NCI-H1092 treated with DMSO at 0.1 percent for 48 hours (cell line): ENCODE data around the gene TCFL5.

Experiments
- DNase-seq: peaks from one replicate; lab custom pipeline; 2025; lab: John Stamatoyannopoulos, UW

TCFL5 gene

DNA sequence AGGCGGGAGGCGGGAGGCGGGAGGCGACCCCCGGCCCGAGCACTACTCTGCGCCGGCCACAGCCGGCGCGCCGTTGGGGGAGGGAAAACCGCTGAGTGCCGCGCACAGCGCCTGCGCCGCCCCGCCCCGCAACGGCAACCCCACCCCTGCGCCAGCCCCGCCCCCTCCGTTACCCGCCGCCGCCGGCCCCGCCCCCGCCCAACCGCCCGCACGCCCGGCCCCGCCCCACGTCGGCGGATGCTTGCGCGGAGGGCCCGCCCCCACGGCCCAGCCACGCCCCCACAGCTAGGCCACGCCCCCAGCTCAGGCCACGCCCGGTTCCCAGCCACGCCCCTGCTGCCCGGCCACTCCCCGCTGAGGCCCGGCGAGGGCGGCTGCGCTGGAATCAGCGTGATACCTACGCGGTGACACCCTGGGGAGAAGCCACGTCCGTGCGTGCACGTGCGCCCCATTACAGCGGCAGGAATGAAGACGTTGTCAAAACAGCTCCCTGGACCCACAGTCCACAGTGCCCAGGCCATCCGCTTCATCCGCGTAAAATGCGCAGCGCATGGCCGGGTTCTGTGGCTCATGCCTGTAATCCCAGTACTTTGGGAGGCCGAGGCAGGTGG, at the start of gene TCFL5:
Gene TCFL5 (minus strand): TSS at position 97 of the 611 bp plus-strand sequence. CDS start 152 bp downstream, outside the sequence.
- DNase-seq = peak; percentile 79

DNA sequence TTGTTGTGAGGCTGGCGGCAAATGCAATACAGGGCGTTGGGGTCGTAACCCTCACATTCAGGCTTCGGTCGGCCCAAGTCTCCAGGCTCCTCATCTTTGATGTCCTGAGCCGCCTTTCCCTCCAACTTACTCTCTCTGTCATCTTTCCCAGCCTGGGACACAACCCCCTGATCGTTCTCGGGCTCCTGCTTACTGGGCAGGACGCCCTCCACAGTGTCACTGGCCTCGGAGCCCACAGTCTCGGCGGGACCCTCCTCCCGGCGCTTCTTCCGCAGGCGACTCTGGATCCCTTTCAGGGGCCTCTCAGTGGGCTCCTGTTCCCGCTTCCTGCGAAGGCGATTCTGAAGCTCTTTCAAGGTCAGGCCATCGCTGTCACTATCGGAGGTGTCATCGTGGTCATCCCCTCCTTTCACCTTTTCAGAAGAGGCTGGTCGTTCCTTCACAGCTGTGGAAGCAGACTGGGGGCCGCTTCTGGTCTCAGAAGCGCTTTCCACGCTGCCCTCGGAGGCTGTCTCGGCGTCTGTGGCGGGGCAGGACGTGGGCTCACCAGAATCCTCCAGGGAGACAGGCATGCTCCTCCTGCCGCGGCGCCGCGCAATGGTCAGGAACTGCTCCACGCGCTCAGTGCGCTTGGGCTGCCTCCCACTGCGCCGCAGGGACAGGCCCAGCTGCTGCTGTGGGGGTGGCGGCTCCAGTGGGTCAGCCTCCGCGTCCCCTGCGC, 49.3 kb upstream of the TCFL5 start:
- no peak for DNase-seq

DNA sequence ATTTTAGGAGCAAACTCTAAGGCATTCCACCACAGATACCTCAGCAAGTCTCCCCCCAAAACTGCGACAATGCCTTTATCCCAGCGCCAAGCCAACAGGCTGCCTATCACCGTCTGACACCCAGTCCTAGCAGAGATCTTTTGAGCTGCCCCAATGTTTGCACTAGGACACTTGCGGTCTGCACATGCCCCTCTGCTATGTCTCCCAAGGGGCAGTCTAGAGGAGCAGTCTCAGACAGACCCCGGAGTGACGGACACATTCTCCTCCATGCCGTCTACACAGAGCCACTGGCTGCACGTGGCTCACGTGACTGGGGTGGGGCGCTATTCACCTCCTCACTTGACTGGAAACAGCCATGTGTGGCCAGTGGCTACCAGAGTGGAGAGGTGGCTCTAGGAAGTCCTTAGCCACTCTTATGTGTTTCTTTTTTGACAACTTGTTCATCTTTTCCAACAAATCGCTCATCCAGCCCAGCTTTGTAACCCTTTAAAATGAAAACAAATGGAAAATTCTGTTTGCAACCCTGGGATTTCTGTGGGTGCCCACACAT, 48.7 kb upstream of the TCFL5 start:
- no peak for DNase-seq

DNA sequence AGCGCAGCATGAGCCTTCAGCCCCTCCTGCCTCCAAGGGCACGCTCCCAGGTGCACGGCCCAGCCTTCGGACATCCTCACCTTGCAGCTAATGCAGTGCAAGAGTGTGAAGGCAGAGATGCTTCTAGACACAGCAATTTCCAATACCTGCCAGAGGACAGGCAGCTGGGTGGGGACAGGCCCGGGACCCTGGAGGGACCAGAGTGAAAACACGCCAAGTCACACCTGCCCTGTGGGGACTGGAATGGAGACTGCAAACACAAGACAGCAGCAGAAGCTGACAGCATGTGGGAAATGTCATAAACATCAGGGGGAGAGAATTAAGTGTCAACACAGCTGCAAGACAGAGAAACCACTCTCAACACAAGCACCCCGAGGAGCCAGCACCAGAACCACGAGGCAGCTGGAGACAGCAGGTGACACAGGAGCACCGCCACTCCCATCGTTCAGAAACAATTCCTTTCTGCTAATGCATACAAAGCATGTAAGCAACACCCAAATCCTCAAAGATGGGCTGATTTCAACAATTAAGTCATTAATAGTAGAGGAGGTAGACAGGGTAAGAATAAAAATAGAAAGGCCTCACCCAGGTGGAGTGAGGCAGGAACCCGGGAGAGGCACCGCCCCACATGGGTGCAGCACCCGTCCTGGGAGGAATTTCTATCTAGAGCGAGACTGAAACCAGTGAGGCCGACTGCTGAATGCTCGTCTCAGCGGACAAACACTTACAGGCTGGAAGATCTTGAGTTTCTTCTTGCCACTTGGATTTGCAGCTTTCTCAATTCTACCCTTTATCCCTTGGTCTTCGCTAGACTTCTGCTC, 47.6 kb upstream of the TCFL5 start:
- no peak for DNase-seq

DNA sequence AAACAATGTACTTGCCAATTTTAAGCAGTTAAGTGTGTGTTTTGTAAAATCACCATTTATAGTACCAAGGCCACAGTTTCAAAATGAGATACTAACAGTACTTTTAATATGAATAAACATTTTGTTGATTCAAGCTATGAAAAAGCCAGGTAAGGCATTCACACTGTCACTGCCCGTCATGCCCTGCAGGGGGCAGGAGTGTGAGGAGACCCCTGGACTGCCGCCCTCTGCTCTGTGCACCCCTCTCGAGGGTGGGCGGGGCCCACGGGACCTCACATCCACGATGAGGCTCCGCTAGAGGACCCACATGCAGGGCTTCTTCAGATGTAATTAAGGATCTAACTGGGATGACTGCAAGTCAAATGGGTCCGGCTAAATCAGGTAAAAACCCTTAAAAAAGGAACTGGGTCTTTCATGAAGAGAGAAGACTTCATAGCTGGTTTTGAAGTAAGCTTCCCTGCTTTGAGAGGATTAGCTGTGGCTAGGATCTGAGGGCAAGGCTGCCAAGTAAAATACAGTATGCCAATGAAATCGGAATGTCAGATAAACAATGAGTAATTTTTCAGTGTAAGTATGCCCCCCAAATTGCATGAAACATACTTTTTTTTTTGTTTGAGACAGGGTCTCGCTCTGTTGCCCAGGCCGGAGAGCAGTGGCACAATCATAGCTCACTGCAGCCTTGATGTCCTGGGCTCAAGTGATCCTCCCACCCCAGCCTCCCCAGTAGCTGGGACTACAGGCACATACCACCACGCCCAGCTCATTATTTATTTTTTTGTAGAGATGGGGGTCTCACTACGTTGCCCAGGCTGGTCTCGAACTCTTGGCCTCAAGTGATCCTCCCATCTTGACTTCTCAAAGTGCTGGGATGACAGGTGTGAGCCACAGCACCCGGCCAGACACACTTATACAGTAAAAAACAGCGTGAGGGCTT, 46.0 kb upstream of the TCFL5 start:
- no peak for DNase-seq

DNA sequence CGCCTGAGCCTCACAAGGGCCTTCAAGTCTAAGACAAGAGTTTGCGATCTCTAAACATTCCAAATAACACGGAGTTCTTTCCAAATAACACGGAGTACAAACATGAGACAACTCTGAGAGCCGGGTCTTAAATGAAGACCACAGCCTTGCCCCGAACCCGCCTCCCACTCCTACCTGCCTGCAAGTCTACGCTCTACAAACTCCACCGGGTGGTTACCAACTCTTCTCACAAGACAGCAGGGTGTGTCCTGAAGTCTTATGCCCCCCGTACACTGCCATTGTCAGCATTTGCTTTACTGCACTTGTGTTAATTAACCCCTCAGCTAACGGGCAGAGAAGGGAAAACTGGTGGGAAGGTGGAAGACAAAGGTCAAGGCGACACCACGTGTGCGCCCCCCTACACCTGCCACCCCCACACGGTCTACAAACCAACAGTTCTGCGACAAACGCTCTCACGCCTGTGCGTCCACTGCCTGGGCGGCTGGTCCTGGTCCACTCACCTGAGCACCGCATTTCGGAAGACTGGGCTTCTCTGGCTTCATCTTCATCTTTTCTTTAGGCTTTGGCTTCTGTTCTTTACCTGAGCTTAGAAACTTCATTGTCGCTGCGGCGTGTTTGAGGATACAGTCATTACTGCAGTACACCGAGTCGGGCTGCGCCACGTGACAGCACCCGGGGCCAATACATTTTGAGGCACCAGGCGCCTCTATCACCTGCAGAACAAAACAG, 45.2 kb upstream of the TCFL5 start:
- no peak for DNase-seq

DNA sequence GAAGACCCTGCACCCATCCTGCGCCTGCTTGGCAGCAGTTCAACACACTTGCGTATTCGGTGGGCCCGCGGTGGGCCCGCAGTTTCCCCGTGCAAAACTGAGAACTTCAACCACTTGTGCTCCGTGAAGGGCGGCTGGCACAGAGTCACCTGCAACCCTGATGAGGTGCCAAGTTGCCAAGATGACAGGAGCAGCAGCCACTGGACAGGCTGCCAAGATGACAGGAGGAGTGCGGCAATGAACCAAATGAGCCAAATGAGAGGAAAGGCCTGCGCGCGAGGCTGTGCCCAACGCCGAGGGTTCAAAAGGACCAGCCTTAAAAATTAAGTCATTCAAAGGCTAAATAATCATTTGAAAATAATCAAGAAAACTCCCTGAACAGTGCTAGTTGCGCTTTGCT, 44.6 kb upstream of the TCFL5 start:
- DNase-seq = no peak

DNA sequence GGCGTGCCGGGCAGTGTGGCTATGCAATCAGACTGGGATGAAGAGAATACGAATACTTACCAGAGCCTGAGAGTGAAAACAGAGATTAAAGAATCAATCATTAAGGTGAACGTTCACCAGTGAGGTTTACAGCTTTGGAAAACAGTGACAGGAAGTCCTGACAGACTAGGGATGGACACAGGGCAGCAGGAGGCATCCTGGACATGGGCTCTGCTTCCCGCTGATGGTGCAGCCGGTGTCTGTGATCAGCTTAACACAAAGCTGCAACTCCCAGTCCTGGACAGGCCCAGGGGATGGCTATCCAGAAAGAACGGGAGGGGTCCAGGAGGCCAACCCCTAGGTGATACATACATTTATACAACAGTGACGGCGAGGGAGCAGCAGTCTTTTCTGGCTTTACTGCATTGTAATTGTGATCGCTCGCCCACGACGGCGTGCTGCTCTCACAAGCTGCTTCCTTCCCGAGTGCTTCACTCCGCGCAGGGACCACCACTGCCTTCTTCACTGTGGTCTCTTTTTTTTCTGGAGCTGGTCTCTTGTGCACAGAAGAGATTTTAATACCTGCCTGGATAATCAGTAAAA, 44.0 kb upstream of the TCFL5 start:
- DNase-seq = no peak

DNA sequence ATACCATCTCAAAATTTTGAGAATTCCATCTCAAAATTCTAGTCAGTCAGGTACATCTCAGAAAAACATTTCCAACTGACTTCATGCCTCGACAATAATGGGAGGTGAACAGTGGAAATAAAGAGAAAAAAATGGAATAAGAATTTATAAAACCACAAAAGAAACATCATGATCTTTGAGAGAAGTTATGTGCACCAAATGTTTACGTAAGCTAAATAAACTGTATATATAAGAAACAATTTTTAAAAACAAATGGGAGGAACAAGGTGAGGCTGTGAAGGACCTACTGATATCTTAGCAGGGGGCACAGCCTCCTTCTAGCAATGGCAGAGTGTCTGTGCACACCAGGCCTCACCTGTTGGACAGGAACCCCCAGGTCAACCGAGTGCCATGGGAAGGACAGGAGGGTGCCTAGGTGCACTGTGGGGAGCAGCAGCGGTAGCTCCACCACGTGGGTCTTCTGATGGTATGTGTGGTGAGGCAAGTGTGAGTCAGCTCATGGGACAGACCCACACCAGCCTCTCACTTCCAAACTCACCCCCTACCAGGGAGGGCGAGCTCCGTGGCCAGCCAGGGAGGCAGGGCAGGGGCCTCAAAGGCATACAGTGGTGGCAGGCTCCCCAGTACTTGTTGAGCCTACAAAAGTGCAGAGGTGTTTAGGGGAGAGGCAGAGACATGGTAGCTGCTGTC, 41.4 kb upstream of the TCFL5 start:
- DNase-seq = no peak

DNA sequence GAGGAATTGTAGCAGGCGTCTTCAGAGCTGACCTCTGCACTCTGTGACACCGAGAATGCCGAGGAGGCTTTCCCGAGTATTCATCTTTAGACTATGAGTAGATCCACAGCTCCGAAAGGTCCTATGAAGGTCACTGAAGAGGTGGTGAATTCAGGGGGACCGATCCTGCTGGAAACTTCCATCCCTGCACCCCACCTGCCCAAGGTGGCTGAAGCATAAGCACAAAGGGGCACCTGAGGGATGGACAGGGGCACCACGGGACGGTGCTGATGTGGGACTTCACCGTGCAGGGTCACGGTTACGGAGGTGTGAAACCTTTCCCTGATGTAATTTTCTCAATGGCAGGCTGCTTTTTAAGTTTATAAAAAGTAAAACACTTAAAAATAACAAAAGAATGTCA, 40.3 kb upstream of the TCFL5 start:
- DNase-seq = no peak

DNA sequence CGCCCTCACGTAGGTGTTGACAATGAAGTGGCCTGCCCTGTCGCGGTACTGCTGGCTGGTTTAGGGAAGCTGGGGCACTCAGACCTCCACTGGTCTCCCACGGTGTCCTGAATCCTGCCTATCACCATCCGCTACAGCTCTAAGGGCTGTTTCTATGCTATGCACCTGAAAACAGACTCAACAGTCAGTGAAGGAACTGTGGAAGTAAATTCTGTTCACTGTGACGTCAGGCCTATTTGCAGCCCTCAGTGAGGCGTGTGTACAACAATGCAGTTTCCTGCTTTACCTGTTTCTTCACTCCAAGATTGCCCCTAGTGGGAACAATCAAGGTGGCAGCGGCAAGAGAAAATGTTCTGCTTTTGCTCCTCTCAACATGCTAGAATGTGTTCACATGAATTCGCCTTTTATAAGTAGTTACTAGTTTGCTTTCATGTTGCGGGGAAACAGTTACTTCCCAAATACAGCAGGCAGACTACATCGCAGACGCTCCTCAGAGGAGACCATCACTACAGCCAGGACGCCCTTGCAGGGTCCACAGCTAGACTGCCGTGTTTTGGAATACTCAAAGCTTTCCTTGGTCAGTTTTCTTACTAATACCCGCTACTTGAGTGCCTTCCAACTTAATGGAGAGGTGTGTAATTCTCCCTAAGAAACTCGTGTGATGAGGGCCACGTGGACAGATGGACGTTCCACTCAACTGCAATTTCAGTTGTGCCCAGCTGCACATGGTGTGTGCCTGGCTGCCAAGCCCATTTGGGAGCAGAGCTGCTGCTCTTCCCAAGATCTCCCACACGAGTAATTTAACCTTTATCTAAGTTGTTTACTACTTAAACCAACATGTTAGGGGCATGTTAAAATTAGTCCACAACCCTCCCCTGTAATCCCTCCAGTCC, 39.3 kb upstream of the TCFL5 start:
- no peak for DNase-seq

DNA sequence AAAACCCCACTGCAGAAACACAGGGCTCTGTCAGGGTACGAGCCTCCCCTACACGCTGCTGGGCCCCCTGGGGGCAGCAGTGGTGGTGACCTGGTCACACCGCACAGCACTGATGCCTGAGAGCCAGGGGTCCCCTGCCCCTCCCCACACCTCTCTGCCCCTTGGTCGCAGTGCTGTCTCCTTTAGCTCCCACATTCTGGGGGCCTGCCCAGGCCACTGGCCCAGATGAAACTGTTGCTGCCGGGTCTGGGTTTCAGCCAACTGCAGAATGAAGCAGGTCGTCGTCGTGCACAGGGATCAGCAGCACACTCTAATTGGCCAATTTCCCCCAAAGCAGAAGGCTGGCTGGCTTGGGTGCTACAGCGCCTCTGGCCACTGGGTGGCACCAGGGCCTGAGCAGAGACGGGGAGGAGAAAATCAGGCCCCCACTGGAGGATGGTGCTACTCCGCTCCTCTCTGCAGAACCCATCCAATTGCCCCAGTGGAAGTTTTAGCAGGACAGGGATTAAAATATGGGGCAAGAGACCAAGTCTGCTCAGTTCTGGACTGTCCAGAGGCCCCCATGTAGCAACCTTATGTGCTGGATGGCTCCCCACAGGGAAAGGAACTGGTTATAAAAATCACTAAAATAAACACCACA, 38.5 kb upstream of the TCFL5 start:
- DNase-seq = peak; percentile 43

DNA sequence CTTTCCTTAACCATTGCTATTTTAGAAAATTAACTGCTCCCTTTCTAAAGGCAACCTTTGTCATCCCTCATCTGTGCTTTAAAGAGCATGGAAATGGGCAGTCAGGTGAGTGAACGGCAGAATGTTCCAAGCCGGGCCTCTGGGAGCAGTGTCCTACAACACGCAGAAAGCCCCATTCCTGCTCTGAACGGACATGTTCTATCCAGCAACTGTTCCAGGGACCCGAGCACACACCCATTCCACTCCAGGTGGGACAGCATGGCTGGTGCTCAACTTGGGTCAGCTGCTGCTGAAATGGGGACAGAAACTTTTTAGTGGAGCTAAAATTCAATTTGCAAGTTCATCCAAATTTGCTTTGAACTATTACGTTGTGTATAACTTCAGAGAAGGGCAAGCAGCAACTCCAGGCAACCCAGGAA, 38.0 kb upstream of the TCFL5 start:
- no peak for DNase-seq

DNA sequence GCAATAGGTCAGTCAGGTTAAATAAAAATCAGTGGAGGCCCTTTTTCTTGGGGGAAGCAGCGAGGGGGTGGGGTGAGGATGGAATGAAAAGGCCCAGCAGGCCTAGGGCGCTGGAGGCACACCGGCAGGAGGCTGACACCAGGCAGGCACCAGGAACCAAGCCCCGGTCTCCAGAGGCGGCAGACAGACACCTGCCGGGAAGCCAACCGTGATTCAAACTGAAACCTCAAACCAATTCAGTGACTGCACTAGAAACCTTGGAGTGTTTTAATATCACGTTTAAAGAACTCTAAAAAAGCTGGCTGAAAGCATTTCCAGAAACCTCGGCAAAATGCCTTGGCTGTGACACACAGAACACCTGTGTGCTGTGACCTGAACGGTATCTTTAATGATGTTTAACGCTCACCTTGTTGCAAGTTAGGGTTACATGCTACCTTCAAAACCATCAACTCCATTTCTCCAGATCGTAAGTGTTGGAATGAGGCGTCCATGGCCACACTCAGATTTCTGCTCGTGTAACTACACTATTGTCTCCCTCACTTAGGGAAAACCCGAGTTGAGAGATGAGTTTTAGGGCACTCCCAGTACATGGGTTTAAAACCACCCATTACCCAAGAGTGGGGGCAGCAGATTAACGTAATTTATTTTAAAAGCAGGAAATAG, 37.5 kb upstream of the TCFL5 start:
- no peak for DNase-seq

DNA sequence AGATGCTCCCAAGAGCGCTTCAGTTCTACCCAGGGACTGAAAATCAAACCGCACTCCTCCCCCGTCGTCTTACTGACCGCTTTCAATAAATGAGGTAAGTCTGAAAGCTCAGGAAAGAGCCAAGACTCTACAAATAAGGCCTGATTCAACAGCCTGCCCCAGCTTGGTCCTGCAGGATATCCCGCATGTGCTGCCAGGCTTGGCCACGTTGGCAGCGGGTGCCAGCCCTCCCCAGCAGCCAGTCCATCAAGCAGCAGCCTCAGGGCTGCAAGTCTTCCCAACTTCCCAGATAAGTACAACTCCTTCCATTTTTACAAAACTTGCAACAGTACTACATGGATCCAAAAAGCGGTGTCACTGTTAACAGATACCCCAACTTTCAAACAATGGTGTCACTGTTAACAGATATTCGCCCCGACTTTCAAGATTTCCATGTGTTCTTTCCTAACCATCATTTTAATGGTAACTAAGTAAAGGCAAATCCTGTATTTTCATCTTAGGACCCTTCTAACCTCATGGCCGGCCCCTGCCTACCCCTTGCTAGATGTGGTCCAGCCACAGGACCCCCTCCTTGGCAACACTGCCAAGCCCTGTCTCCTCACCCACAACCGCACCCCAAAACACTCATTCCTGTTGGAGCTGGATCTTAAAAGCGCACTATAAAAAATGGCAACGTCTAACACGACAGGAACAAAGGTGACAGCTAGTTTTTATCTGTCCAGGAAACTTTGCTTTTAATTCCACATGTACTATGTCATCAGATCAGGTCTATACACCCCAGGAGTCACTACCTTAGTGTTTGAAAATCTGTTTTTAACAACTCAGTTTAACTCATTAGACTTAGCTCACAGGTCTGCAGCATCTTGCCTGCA, 36.7 kb upstream of the TCFL5 start:
- DNase-seq = no peak

DNA sequence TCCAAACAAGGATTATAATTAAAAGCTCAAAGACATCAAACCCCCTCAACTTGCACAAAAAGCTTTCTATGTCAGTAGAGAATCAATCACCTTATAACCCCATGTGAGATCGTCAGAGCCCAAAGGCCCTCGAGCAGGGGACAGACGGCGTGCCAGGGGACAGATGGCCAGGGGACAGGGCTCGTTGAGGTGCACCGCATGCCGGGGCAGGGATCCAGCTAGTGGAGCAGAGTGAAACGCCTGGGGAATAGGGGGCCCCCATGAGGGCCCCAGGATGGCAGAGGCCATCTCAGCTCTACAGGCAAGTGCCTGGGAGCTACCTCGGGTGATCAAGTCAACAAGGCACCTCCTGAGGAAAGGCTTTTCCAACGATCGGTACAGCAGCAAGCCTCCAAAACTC, 36.0 kb upstream of the TCFL5 start:
- no peak for DNase-seq

DNA sequence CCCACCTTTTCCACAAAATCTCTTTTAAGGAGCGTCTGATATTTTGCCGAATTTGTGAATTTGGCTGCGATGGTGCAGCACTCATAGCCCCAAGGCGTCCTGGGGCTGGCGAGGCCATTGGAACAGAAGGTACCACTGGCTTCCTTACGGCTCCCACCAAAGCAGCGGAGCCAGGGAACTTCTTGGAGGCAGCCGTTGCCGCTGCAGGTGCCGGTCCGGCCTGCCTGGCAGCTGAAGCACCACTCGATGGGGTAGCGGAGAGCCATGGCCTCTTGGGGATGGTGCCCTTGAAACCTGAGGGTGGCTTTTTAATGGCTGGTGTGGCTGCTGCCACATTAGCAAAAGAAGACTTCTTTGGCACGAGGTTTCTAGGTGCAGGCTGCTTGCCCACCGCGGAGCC, 34.9 kb upstream of the TCFL5 start:
- DNase-seq = no peak
